Glutamatergic neuron (in vitro differentiated cells): ENCODE data around the gene RRP15. TPM values are rescaled to one million over a fixed set of nuclear protein-coding genes. Genes with fewer than 3 reads are reported as not detected.
A peak's percentile ranks its signal among the peaks of the same experiment; 100 is the strongest.

Source experiments
- DNase-seq: peaks from one replicate; pipeline ENCODE4 v3.0.0; 2022
- H3K27ac Mint-ChIP-seq: one replicate; pipeline ENCODE4 v1.8.0; 2020; ENCODE audit warnings: mild to moderate bottlenecking, mixed read lengths, inconsistent platforms; ENCODE audit not compliant: unreplicated experiment
- H3K27me3 Mint-ChIP-seq: one replicate; pipeline ENCODE4 v1.8.0; 2020; ENCODE audit warnings: mild to moderate bottlenecking, moderate library complexity, mixed read lengths, inconsistent platforms; ENCODE audit not compliant: unreplicated experiment
- H3K36me3 Mint-ChIP-seq: one replicate; pipeline ENCODE4 v1.8.0; 2020; ENCODE audit warnings: mild to moderate bottlenecking, mixed read lengths, inconsistent platforms; ENCODE audit not compliant: unreplicated experiment
- H3K4me1 Mint-ChIP-seq: one replicate; pipeline ENCODE4 v1.8.0; 2020; ENCODE audit warnings: mild to moderate bottlenecking, low read depth, mixed read lengths, inconsistent platforms; ENCODE audit not compliant: unreplicated experiment
- H3K4me3 Mint-ChIP-seq: one replicate; pipeline ENCODE4 v1.8.0; 2020; ENCODE audit warnings: mild to moderate bottlenecking, mixed read lengths, inconsistent platforms; ENCODE audit not compliant: unreplicated experiment
- H3K9me3 Mint-ChIP-seq: one replicate; pipeline ENCODE4 v1.8.0; 2020; ENCODE audit warnings: mild to moderate bottlenecking, moderate library complexity, mixed read lengths, inconsistent platforms; ENCODE audit not compliant: unreplicated experiment
- CTCF ChIP-seq: fragments of 200-600 bp; sonication (generic); IDR thresholded peaks from one replicate; pipeline ENCODE4 v1.5.0; 2021; ENCODE audit not compliant: partially characterized antibody, unreplicated experiment
- total RNA-seq: library from RNA; stranded (reverse); fragmentation: NEBNext Ultra II Directional; extraction: Animal tissue kit (Norgen Biotek cat#: 25700); gene quantifications from one replicate; pipeline ENCODE4 v1.2.1, GENCODE V29; 2021; ENCODE audit not compliant: unreplicated experiment

The RRP15 gene
- total RNA-seq, 1 donor from 2014 or later, result 18.0 TPM

DNA sequence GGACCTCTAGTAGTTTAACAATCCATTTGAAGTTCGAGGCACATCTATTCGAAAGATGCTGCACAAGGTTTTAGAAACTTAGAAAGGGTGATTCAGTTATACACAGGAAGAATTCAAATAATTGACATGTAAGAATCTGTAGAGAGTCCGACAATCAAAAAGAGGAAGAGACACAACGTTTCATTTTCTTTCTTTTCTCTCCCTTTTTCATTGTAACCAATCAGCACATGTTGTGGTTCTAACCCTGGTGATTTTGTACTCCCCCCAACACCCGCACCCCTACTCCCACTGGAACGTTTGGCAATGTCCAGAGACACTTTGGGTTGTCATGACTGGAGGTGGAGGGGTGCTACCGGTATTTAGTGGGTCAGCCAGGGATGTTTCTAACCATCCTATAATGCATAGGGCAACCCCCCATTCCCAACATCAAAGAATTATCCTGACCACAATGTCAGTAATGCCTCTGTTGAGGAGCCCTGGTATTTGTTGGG, 65.0 kb downstream of the RRP15 start:
- Mint-ChIP-seq H3K27ac (no peak overlapping the region), H3K4me3 (no peak overlapping the region), H3K36me3 (no peaks in the 10 kb centered on the region), H3K4me1 (peaks cover 12% of the 10 kb centered on the region), H3K9me3 (peaks cover 7% of the 10 kb centered on the region), H3K27me3 (peaks cover 6% of the 10 kb centered on the region)
- DNase-seq, result no peak
- no peak for TF ChIP-seq CTCF

DNA sequence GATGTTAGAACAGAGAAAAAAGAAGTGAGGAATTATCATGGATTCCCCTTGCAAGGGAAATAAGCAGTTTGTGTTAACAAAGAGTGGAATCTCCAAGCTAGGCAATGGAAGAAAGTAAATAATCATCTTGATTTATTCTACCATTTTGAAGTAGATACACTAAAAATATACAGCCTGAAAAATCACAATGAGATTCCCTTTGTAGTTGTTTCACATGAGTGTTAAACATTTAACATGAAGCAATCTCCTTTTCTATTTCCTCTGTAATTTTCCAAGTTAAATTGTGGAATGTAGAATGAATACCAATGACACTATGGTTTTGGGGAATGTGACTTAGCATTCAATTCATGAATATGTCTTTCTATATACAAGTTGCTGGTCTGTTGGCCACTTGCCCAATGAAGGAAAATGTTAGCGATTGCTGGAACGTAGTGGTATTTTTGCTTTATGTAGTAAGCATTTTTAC, 65.7 kb downstream of the RRP15 start:
- DNase-seq, result no peak
- no peak overlapping the region for H3K4me3 Mint-ChIP-seq
- no peaks in the 10 kb centered on the region for H3K36me3 Mint-ChIP-seq
- H3K9me3 Mint-ChIP-seq, result peaks cover 7% of the 10 kb centered on the region
- no peak overlapping the region for H3K27ac Mint-ChIP-seq
- H3K27me3 Mint-ChIP-seq, result peaks cover 6% of the 10 kb centered on the region
- H3K4me1 Mint-ChIP-seq, result peaks cover 12% of the 10 kb centered on the region
- TF ChIP-seq CTCF, result no peak

DNA sequence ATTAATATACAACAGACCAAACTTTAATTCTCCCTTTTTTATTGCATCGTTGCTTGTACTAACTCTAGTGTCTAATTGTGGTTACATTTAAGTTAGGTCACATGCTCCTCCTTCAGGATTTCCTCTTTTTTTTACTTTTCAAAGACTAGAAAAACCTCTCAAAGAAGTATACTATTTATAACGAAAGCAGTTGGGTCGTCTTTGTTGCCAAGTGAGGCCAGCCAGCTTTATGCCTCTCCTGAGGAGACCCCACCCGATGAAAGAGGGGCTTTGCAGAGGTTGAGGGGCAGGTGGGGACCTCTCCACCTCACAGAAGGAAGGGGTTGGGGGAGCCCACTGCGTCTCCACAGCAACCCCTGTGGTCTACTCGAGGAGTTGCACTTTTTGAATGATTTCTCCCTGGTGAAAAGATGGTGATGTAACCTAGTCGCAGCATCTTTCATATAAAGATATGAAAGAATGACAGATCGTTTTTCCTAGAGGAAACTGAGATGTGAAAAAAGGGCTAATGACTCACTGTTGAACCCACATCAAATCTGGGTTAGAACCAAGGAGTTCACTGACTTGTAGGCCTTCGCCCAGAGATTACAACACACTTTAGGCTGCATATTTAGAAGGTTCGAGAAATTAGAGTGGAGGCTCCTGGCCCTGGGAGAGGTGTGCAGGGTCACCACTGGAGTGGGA, 66.4 kb downstream of the RRP15 start:
- H3K9me3 Mint-ChIP-seq, result peaks cover 3% of the 10 kb centered on the region
- no peak overlapping the region for H3K4me3 Mint-ChIP-seq
- peaks cover 9% of the 10 kb centered on the region for H3K4me1 Mint-ChIP-seq
- no peak for DNase-seq
- no peaks in the 10 kb centered on the region for H3K36me3 Mint-ChIP-seq
- H3K27ac Mint-ChIP-seq, result no peak overlapping the region
- peak; percentile 25 for TF ChIP-seq CTCF
- H3K27me3 Mint-ChIP-seq, result peaks cover 1% of the 10 kb centered on the region

GRCh38 chr1:218352075-218352438, 67.0 kb downstream of the RRP15 start:
- H3K4me1 Mint-ChIP-seq, result peaks cover 5% of the 10 kb centered on the region
- no peak overlapping the region for H3K4me3 Mint-ChIP-seq
- no peaks in the 10 kb centered on the region for H3K27me3 Mint-ChIP-seq
- no peak overlapping the region for H3K27ac Mint-ChIP-seq
- TF ChIP-seq CTCF, result no peak
- H3K9me3 Mint-ChIP-seq, result peaks cover 1% of the 10 kb centered on the region
- DNase-seq, result no peak
- H3K36me3 Mint-ChIP-seq, result no peaks in the 10 kb centered on the region

DNA sequence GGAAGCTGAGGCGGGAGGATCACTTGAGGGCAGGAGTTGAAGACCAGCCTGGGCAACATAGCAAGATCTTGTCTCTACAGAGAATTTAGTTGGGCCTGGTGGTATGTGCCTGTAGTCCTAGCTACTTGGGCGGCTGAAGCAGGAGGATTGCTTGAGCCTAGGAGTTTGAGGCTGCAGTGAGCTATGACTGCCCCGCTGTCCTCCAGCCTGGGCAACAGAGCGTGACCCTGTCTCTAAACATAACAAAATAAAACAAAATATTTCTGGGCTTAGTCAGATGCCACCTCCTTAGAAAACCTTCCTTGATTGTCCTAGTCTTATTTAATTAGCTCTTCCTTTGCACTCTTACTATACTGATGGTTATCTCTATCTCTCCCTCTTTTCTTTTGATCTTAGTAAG, 68.6 kb downstream of the RRP15 start:
- no peak for TF ChIP-seq CTCF
- no peaks in the 10 kb centered on the region for H3K36me3 Mint-ChIP-seq
- H3K4me3 Mint-ChIP-seq, result no peak overlapping the region
- H3K4me1 Mint-ChIP-seq, result peaks cover 2% of the 10 kb centered on the region
- no peak for DNase-seq
- no peaks in the 10 kb centered on the region for H3K9me3 Mint-ChIP-seq
- no peaks in the 10 kb centered on the region for H3K27me3 Mint-ChIP-seq
- H3K27ac Mint-ChIP-seq, result no peak overlapping the region
